HG02763 (cell line): ENCODE data around the gene ME3.

Experiments used
- ATAC-seq: cut with Tn5 transposase; IDR thresholded peaks from one replicate; pipeline ENCODE4 v1.9.1; 2021; ENCODE audit warnings: mild to moderate bottlenecking, moderate library complexity; ENCODE audit not compliant: unreplicated experiment

ME3 gene

DNA sequence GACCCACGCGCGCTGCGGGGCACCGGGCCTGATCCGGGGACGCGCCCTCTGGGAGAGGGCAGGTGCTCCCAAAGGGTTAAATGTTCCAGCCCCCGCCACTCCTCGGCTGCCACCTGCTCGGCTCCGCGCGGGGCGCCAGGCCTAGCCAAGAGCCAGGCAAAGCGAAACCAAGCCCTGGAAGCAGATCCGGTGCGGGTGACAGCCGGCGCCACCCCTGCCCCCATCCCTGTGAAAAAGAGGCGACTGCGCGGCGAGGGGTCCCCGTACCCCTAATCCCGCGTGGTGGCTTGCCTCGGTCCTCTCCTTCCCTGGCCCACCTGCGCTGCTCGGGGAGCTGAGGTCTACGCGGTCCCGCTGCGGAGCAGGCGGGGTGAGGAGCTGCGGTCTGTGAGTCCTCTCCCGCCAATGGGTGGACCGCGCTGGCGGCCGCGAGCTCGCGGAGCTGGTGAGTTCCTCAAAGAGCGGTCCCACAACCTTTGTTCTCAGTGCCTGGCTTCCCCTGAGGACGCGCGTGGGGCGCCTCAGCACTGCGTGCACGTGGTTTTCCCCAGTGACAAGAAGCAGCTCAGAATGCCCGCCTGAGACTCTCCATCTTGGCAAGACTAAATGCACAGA, at the start of gene ME3:
ME3 (minus strand) TSS at position 610 of the 615 bp plus-strand sequence.
- no peak for ATAC-seq

DNA sequence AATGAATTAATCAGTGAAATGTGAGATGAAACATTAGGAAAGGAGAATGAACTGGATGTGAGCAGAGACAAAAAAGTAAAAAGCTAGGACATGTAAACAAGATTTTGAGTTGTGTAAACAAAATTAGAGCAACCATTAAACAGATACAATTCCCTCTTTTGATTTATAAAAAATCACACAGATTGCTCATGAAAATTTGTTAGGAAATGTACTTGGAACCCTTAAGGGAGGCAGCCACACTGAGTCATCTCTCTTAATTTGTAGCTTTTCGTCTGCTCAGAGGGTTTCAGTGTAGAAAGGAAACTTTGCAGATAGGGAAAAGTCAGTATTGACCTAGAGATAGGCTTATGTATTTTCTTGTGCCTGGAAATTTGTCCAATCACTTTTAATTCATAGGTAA, 49.6 kb upstream of the ME3 start:
- no peak for ATAC-seq

GRCh38 chr11:86720546-86720945, 48.1 kb upstream of the ME3 start:
- no peak for ATAC-seq

- no peak for ATAC-seq
Observed at GRCh38 chr11:86719781-86720463, 47.5 kb upstream of the ME3 start.

GRCh38 chr11:86718999-86719398, 46.6 kb upstream of the ME3 start:
- no peak for ATAC-seq

GRCh38 chr11:86718521-86718920, 46.1 kb upstream of the ME3 start:
- no peak for ATAC-seq

DNA sequence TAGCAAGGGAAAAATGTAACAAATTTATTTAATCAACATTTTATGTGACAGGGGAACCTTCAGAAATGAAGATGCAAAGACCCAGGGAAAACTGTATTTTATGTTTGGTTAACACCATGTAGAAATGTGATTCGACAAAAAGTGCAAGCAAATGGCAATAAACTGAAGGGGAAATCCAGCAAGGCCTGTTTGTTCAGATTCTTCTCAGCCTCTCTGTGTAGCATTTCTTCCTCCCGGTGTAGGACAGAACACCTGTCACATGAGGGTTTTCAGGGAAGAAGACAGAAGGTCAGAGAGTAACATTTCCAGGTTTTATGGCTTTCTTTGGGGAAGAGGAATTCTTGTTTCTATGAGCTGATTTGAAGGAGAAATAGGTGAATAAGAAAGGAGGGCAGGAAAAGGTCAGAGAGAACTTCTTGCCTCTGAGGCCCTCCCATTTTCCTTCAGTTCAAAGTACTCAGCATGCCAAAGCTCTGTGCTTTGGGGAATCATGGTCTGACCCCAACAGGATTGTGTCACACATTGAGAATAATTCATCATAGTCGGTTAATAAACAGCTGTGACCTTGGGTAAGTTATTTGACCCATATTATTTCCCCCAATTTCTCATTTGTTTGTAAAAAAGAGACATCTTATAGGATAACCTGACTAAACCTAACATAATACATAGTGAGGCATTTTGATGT, 45.5 kb upstream of the ME3 start:
- ATAC-seq, result no peak

DNA sequence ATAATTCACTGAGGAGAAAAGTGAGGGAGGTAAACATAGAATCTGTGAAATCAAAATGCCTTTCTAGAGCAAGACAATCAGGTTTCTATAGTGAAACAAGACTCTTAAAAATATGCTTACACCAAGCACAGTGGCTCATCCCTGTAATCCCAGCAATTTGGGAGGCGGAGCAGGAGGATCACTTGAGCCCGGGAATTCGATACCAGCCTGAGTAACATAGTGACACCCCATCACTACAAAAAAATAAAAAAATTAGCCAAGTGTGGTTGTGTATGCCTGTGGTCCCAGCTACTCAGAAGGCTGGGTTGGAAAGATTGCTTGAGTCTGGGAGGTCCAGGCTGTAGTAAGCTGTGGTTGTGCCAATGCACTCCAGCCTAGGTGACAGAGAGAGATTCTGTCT, 43.2 kb upstream of the ME3 start:
- ATAC-seq, result no peak

- no peak for ATAC-seq
Observed at GRCh38 chr11:86713552-86713951, 41.1 kb upstream of the ME3 start.

- no peak for ATAC-seq
Observed at GRCh38 chr11:86710936-86711335, 38.5 kb upstream of the ME3 start.

GRCh38 chr11:86708669-86709068, 36.3 kb upstream of the ME3 start:
- ATAC-seq, result no peak

GRCh38 chr11:86706338-86707131, 34.1 kb upstream of the ME3 start:
- no peak for ATAC-seq

GRCh38 chr11:86704710-86705109, 32.3 kb upstream of the ME3 start:
- ATAC-seq, result no peak

- no peak for ATAC-seq
Observed at GRCh38 chr11:86703987-86704386, 31.6 kb upstream of the ME3 start.

- no peak for ATAC-seq
Observed at GRCh38 chr11:86702220-86702983, 30.0 kb upstream of the ME3 start.

DNA sequence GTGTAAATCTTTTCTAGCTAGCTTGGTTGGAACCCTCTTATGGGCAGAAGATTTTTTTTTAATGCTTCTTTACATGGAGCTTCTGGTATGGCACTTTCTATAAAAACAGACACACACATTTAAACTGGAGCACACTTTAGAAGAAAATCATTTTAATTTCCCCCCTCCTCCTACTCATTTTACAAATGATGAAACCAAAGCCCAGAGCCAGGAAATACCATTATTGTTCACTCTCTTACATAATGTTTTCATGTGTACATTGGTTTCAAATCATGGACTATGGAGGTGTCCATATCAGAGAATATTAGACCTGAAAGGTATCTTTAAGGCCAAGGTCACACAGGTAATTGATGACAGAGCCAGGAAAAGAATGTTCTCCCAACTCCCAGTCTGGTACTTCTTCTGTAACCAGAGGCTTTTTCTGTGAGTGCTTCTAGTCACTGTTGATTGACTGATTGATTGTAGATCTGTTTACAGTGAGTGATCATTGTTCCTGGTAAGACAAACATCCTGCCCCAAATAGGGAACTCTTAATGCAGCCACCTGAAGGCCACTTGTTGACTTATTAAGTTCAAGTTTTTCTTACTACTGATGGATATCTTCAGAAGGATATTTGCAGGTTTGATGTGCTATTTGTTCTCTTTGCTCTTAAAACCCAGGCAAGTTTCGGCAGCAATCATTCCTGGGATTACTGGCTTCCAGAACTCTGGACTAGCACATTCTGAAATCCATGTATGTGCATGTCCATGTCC, 26.8 kb upstream of the ME3 start:
- ATAC-seq, result no peak

- no peak for ATAC-seq
Observed at GRCh38 chr11:86698639-86699038, 26.2 kb upstream of the ME3 start.

DNA sequence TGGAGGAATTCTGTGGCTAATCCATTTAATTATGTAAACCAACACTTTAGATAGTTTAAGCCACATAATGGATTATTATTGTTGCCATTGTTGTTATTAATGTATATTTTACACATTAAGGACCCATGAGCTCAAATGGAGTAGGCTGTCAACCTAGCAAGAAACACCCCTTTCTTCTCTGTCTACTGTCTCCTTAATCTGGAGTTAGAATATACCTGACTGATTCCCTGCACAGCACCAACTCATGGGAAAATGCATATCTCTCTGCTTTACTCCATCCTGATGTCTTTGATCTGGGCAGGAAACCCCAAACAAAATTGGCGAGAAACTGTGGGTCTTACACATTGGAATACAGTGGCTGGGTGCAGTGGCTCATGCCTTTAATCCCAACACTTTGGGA, 24.0 kb upstream of the ME3 start:
- ATAC-seq, result no peak

- no peak for ATAC-seq
Observed at GRCh38 chr11:86696004-86696403, 23.6 kb upstream of the ME3 start.

DNA sequence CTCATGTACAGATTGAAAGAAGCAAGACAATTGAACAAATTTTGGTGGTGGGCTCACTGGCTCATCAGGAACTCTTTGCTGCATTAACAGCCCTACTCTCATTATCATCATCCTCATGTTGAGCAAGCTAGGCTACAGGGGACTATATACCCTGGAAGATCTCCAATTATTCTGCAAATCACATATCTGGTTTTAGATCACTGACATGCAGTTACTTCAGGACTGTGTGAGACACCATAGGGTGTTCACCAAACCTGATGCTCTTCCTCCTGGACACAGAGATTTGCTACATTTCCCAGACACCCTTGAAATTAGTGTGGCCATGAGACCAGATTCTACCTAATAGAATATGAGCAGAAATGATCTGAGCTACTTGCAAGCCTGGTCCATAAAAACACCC, 23.0 kb upstream of the ME3 start:
- ATAC-seq, result no peak
